ENCODE measurements around the gene SETD4. TPM values are rescaled to one million over a fixed set of nuclear protein-coding genes. Genes with fewer than 3 reads are reported as not detected.
"Not testable (repeated sequence)": the region's sequence is repeated elsewhere in the genome, so short reads cannot be mapped to it uniquely, and the experiment has no call there.

Gene SETD4
- total RNA-seq, 1 experiment from 2014 or later, result 12.5 TPM

GRCh38 chr21:36100971-36101641 lies 40.8 kb upstream of the SETD4 start:
- BruUV-seq (replicated peaks), result no TSS peak

DNA sequence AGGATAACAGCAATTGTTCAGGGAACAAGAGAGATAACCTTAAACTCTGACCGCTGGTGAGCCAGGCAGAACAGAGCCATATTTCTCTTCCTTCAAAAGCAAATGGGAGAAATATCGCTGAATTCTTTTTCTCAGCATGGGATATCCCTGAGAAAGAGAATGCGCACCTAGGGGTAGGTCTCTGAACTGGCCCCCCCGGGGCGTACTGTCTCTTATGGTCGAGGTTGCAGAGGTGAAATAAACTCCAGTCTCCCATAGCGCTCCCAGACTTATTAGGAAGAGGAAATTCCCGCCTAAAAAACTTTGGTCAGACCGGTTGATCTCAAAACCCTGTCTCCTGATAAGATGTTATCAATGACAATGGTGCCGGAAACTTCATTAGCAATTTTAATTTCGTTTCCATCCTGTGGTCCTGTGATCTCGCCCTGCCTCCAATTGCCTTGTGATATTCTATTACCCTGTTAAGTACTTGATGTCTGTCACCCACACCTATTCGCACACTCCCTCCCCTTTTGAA lies 39.4 kb upstream of the SETD4 start:
- ATAC-seq; H3K79me2 ChIP-seq (ENCODE audit: low read length); H4K20me1 ChIP-seq (ENCODE audit: low read length); intact Hi-C loops (cut with micrococcal nuclease); H3K36me3 ChIP-seq (ENCODE audit: low read depth, low read length); POLR2A ChIA-PET (ENCODE audit: unreplicated experiment); CTCF ChIA-PET; H3K9ac ChIP-seq (ENCODE audit: low read length); H3K27me3 ChIP-seq (ENCODE audit: low read length); H3K9me2 ChIP-seq (replicated peaks; ENCODE audit: low read length); BruUV-seq (replicated peaks); H3K9me3 ChIP-seq (ENCODE audit: low read length); H3K27ac ChIP-seq (ENCODE audit: low read length); H3K4me2 ChIP-seq (ENCODE audit: low read length); H2AFZ ChIP-seq (ENCODE audit: low read length); H3F3A ChIP-seq (ENCODE audit: low read length, unreplicated experiment); H3K4me3 ChIP-seq (ENCODE audit: low read length); DNase-seq: not testable (repeated sequence)
- H3K4me1 ChIP-seq (ENCODE audit: insufficient read depth, low read length), result peaks cover 25% of the 10 kb centered on the region

More at GRCh38 chr21:36100971-36101641, 40.8 kb upstream of the SETD4 start:
- DNase-seq (no peak), ATAC-seq (no peak)
- H3K36me3 ChIP-seq (ENCODE audit: low read depth, low read length), result no peaks in the 10 kb centered on the region
- CTCF ChIA-PET, result no interaction called here
- H3F3A ChIP-seq (ENCODE audit: low read length, unreplicated experiment), result no peaks in the 10 kb centered on the region
- peaks cover 25% of the 10 kb centered on the region for H3K4me1 ChIP-seq (ENCODE audit: insufficient read depth, low read length)
- H3K9me2 ChIP-seq (replicated peaks; ENCODE audit: low read length), result no peaks in the 10 kb centered on the region
- H4K20me1 ChIP-seq (ENCODE audit: low read length), result no peaks in the 10 kb centered on the region
- H3K79me2 ChIP-seq (ENCODE audit: low read length), result no peaks in the 10 kb centered on the region
- no peak overlapping the region for H3K4me2 ChIP-seq (ENCODE audit: low read length)
- POLR2A ChIA-PET (ENCODE audit: unreplicated experiment), result no interaction called here
- no peaks in the 10 kb centered on the region for H3K9me3 ChIP-seq (ENCODE audit: low read length)
- no peak overlapping the region for H2AFZ ChIP-seq (ENCODE audit: low read length)
- H3K27ac ChIP-seq (ENCODE audit: low read length), result no peak overlapping the region
- no peaks in the 10 kb centered on the region for H3K27me3 ChIP-seq (ENCODE audit: low read length)
- no peak overlapping the region for H3K4me3 ChIP-seq (ENCODE audit: low read length)
- TF ChIP-seq EZH2phosphoT487 (IDR thresholded peaks at IDR 0.05; ENCODE audit: borderline replicate concordance, low read length) (no peak), EZH2 (IDR thresholded peaks at IDR 0.05; ENCODE audit: low read length, unreplicated experiment) (no peak)
- TF ChIP-seq, protein P1, sequence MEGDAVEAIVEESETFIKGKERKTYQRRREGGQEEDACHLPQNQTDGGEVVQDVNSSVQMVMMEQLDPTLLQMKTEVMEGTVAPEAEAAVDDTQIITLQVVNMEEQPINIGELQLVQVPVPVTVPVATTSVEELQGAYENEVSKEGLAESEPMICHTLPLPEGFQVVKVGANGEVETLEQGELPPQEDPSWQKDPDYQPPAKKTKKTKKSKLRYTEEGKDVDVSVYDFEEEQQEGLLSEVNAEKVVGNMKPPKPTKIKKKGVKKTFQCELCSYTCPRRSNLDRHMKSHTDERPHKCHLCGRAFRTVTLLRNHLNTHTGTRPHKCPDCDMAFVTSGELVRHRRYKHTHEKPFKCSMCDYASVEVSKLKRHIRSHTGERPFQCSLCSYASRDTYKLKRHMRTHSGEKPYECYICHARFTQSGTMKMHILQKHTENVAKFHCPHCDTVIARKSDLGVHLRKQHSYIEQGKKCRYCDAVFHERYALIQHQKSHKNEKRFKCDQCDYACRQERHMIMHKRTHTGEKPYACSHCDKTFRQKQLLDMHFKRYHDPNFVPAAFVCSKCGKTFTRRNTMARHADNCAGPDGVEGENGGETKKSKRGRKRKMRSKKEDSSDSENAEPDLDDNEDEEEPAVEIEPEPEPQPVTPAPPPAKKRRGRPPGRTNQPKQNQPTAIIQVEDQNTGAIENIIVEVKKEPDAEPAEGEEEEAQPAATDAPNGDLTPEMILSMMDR (conservative IDR thresholded peaks at IDR 0.05; ENCODE audit: low read depth, low read length), result no peak
- H3K9ac ChIP-seq (ENCODE audit: low read length), result no peak overlapping the region
- intact Hi-C loops (cut with micrococcal nuclease), result no loop called here

DNA sequence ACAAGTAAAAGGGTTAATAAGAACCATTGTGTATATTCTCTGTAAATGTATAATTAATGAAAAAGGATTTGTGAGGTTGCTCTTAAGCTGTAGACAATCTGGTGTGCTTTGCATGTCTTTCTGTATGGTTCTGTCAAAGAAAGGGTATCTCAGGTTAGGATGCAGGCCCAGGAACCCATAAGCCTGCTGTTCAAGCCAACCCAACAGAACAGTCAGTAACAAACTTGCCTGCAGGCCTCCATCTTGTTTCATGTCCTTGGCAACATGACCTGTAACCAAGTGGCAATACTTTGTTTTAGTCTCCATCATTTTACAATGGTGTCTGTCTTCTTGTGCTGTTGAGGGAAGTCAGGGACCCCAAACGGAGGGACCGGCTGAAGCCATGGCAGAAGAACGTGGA lies 38.7 kb upstream of the SETD4 start:
- Histone ChIP-seq H3K9ac (ENCODE audit: low read length) (no peak overlapping the region), H3K4me1 (ENCODE audit: insufficient read depth, low read length) (peaks cover 18% of the 10 kb centered on the region), H3K27ac (ENCODE audit: low read length) (no peak overlapping the region), H3K9me3 (ENCODE audit: low read length) (peaks cover 3% of the 10 kb centered on the region; the same call in 1 of the 2 replicates), H2AFZ (ENCODE audit: low read length) (no peak overlapping the region), H4K20me1 (ENCODE audit: low read length) (no peaks in the 10 kb centered on the region), H3K79me2 (ENCODE audit: low read length) (no peaks in the 10 kb centered on the region), H3K4me2 (ENCODE audit: low read length) (no peak overlapping the region), H3K9me2 (replicated peaks; ENCODE audit: low read length) (no peaks in the 10 kb centered on the region), H3K4me3 (ENCODE audit: low read length) (no peak overlapping the region), H3K27me3 (ENCODE audit: low read length) (no peaks in the 10 kb centered on the region), H3K36me3 (ENCODE audit: low read depth, low read length) (no peaks in the 10 kb centered on the region), H3F3A (ENCODE audit: low read length, unreplicated experiment) (no peaks in the 10 kb centered on the region)
- ATAC-seq, result no peak
- TF ChIP-seq EZH2phosphoT487 (IDR thresholded peaks at IDR 0.05; ENCODE audit: borderline replicate concordance, low read length), result no peak
- TF ChIP-seq, protein P1 (conservative IDR thresholded peaks at IDR 0.05; ENCODE audit: low read depth, low read length), result no peak
- no peak for TF ChIP-seq EZH2 (IDR thresholded peaks at IDR 0.05; ENCODE audit: low read length, unreplicated experiment)
- intact Hi-C loops (cut with micrococcal nuclease), result no loop called here
- ChIA-PET CTCF (no interaction called here), POLR2A (ENCODE audit: unreplicated experiment) (no interaction called here)
- no peak for DNase-seq
- no TSS peak for BruUV-seq (replicated peaks)
